ENCODE measurements around the gene HDAC9.

DNA sequence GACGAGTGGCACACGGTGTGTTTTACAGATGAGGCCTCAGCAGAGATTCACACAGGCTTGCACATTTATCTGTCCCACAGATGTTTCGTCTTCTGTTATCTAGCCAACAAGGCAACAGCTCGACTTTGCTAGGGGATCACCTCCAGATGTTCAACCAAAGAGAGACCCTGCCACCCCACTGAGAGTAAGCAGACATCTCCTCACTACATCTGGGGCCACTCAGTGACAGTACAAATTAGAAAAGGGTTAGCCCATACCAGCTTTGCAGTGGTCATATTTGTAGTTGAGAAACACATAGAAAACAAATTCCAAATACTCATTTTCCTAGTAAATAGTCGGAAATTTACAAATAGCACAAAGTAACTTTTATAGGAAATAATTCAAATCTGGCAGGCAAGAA is 164.2 kb downstream of the HDAC9 start:
- TF ChIP-seq EZH2 (IDR thresholded peaks at IDR 0.05) (no peak), POLR2AphosphoS5 (IDR thresholded peaks at IDR 0.05; ENCODE audit: borderline replicate concordance, low read depth, low read length) (no peak)

All from SK-N-MC (cell line).